GM18519 (cell line): Measurements from ENCODE around the gene TM9SF4.
"Not testable (repeated sequence)": the region's sequence is repeated elsewhere in the genome, so short reads cannot be mapped to it uniquely, and the experiment has no call there.

Source experiments
- ATAC-seq: cut with Tn5 transposase; IDR thresholded peaks from one replicate; pipeline ENCODE4 v1.9.1; 2021; ENCODE audit warnings: mild to moderate bottlenecking, moderate library complexity; ENCODE audit not compliant: unreplicated experiment, low FRiP score

The TM9SF4 gene

DNA sequence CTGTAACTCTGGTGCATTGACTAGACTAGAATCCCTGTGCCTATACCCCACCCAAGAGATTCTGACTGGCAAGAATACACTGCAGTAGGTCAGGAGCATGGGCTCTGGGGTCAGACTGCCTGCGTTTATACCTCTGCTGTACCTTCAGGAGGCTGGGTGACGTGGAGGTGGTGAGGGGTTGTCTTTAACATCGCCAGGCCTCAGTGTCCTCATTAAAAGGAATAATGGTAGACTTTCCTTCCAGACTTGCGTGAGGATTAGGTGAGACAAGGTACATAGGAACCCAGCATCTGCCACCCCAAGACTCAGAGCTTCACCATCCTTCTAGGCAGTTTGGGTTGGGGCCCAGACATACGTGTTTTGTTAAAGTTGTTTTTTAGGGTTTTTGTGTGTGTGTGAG, 44.3 kb downstream of the TM9SF4 start:
- ATAC-seq: no peak

DNA sequence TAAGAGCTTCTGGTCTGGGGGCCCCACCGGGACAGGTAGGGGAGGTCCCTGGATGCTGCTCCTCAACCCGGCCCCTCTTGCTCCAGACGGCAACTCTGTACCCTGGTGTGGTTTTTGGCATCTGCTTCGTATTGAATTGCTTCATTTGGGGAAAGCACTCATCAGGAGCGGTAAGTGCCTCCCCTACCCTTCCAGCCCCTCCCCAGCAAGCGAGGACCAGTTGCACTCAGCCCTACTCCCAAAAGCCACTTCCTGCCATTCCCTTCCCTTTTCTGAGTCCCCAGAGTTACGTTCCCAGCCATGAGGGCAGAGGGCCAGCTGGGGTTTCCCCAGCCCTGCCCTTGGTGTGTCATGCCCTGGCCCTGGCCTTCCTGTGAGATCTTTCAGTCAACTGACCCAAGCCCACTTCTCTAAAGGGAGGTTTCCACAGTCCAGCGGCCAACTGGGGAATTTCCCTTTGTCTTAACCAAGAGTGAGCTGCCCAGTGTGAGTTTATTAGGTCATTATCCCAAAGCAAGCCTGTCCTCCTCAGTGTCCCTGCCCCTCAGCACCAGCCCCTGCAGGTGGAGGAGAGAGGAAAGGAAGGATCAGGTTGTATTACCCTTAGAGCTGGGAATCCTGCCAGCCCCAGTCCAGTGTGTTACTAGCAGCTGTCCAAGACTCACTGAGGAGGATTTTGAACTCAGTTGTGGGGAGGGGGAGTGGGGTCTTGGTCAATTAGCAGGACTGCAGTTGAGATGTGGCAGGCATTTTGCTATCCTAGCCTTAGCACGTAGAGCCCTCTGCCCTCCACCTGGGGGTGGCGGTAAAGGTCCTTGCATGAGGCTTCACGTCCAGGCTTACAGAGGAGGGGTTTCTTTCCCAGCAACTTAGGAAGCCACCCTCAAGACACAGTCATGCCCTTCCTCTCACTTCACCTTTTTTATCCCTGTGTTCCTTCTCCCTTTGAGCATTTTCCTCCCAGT, 45.8 kb downstream of the TM9SF4 start:
- ATAC-seq: no peak

DNA sequence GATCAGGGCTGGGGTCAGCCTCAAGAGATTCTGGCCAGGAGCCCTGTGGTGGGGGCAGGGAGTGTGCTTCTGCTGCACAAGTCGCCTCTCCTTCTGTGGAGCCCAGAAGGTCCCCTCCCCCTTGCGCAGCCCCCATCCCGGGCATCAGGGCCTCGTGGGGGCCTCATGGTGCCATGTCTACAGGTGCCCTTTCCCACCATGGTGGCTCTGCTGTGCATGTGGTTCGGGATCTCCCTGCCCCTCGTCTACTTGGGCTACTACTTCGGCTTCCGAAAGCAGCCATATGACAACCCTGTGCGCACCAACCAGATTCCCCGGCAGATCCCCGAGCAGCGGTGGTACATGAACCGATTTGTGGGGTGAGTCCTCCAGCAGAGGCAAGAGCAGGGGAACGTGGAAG, 48.1 kb downstream of the TM9SF4 start:
- ATAC-seq: no peak

DNA sequence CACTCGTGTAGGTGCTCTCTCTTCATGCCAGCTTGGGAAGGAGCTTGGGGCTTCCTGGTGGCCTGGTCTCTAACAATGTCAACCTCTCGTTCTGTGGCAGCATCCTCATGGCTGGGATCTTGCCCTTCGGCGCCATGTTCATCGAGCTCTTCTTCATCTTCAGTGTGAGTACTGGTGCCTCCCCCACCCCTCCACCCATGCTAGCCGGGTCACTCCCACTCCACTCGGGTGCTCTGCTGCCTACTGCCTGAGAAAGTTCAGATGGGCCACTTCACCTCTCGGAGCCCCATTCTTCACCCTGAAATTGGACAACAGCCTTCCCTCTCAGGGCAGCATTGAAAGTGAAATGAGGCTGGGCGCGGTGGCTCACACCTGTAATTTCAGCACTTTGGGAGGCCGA, 48.8 kb downstream of the TM9SF4 start:
- no peak for ATAC-seq

DNA sequence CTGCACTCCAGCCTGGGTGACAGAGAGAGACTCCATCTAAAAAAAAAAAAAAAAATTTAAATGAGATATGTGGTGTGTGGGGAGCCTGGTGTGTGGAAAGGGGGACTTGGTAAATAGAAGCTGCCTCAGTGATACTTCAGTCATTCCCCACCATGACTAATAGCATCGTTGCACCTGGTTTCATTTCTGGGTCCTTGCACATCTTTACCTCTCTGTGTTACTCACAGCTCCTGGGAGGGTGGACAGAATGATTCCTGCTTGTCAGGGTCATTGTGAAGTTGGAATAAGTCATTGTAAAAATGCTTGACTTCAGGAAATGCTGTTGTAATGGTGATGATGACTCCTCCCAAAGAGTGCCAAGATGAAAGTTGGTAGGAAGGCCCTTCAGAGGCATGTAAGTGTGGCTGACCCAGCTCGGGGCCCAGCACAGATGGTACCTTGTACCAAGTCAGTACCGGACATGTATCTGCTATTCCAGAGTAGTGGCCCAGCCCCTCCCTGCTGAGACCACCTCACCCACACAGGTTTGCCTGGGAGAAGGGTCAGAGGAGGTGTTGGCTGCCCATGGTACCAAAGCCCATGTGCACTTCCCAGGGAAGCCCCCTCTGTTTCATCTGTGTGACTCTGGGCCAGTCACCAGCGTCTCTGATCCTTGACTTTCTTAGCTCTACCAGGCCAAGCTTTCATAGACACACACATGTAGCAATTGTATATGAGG, 49.6 kb downstream of the TM9SF4 start:
- no peak for ATAC-seq

DNA sequence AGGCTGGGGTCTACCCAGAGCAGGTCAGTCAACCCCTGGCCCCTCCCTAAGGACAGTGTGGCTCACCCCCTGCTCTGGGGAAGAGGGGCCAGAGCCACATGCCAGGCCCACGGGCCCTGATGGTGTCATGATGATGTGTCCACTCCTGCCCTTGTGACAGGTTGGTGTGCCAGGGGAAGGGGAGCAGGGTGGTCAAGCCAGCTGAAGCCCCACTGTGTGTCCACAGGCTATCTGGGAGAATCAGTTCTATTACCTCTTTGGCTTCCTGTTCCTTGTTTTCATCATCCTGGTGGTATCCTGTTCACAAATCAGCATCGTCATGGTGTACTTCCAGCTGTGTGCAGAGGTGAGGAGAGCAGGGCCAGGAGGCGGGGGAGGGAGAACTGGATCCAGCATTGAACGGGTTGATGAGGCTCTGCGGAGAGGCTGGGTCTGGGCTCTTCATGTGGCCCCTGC, 50.3 kb downstream of the TM9SF4 start:
- ATAC-seq: no peak

DNA sequence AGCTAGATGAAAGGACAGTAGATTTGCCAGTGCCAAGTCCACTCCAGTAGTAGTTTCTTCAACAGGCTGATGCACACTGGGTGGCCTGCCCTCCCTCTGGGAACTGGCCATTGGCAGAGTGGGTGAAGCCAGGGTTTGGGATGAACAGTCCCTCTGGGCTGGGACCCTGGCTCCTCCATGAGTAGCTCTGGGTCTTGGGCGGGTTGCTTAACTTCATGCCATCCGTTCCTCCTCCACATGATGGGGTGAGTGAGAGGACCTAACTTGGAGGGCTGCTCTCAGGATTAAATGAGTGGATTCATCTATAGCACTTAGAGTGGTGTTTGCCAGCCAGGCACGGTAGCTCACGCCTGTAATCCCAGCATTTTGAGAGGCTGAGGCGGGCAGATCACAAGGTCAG, 50.8 kb downstream of the TM9SF4 start:
- no peak for ATAC-seq

DNA sequence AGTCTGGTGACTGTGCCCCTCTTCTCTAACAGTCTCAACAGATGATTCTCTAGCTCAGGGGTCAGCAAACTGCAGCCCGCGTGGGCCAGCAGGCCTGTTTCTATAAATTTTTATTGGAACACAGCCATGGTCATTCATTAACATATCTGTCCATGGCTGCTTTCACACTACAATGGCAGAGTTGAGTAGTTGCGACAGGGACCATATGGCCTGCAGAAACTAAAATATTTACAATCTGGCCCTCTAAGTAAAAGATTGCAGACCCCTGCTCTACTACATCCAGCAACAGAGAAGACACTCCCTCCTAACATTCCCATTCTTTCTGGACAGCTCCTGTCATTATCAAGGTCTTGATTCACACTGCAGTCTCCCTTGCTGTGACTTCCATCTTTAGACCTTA, 52.8 kb downstream of the TM9SF4 start:
- ATAC-seq: no peak

DNA sequence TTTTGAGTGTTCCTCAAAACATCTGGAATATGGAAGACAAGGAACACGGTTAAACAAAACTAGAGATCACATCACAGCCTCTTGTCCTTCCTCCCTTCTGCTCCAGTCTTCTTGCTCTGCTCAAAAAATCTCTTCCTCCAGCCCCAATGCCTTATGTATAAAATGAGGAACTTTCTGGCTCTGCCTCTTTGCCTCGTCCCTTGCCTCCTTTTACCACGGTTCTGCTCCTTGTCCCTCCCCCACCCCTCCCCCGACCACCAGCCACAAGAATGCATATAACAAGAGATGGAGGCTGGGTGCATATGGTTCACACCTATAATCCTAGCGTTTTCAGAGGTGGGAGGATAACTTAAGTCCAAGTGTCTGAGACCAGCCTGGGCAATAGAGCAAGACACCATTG, 54.4 kb downstream of the TM9SF4 start:
- ATAC-seq: no peak

DNA sequence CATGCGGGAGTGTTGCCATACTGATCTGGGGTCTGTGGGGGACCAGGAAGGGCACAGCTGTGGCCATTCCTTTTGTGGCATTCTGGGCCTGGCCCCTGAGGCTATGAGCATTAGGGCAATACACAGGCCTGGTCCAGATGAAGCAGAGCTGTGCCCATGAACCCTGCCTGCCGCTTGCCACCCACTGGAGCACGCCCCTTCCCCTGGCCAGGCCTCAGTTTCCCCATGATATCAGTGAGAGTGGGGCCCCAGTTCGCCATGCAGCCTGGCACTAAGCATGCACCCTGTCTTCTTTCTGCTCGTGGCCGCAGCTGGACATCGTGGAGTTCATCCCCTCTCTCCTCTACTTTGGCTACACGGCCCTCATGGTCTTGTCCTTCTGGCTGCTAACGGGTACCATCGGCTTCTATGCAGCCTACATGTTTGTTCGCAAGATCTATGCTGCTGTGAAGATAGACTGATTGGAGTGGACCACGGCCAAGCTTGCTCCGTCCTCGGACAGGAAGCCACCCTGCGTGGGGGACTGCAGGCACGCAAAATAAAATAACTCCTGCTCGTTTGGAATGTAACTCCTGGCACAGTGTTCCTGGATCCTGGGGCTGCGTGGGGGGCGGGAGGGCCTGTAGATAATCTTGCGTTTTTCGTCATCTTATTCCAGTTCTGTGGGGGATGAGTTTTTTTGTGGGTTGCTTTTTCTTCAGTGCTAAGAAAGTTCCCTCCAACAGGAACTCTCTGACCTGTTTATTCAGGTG, 55.6 kb downstream of the TM9SF4 start:
- ATAC-seq: no peak

DNA sequence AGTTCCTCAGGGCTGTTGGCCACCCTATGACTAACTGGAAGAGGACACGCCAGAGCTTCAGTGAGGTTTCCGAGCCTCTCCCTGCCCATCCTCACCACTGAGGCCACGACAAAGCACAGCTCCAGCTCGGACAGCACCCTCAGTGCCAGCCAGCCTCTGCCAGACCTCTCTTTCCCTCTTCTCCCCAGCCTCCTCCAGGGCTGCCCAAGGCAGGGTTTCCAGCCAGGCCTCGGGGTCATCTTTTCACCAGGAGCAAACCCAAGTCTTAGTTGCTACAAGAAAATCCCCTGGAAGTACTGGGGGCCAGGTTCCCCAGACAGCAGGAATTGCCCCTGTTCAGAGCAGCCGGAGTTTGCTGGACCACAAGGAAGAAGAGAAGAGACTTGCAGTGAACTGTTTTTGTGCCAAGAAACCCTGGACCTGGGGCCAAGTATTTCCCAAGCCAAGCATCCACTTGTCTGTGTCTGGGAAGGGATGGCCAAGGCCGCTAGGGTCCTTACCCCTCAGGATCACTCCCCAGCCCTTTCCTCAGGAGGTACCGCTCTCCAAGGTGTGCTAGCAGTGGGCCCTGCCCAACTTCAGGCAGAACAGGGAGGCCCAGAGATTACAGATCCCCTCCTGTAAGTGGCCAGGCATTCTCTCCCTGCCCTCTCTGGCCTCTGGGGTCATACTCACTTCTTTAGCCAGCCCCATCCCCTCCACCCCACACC, 56.5 kb downstream of the TM9SF4 start:
- no peak for ATAC-seq

DNA sequence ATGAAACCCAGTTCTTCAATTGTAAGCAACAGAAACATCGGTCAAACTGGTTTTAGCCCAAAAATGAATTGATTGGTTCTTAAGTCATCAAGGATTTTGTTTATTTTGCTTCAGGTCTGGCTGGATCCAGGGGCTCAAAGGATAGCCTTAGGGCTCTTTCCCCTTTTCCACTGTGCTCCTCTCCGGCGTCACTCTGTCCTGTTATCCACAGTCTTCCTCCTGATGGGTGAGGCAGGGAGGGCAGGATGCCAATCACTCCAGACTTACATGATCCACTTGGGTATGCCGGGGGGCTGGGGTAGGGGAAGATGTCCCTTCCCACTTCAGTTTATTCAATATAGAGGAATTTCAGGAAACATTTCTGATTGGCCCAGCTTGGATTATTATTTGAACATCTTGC, 58.0 kb downstream of the TM9SF4 start:
- ATAC-seq: no peak

DNA sequence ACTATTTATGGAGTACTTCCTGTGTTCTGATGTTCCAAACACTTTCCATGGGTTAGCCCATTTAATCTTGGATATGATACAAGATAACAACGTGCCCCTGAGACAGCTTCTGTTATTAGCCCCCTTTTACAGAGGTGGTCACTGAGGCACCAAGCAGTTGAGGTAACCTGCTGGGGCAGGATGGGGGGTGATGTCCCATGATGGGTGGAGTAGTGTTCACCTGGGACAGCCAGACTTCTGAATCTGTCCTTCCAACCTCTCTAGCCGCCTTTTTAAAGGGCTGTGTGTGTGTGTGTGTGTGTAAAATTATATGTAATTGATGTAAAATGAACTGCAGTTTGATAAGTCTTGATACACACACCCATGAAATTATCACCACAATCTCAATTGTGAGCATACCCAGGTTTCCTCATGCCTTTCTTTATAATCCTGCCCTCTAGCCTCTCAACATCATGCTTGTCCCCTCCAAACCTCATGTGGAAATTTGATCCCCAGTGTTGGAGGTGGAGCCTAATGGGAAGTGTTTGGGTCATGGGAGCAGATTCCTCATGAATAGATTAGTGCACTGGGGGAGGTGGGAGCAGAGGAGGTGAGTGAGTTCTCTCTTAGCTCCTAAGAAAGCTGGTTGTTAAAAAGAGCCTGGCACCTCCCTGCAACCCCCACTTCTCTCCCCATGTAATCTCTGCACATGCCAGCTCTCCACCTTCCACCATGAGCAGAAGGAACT, 58.8 kb downstream of the TM9SF4 start:
- no peak for ATAC-seq

DNA sequence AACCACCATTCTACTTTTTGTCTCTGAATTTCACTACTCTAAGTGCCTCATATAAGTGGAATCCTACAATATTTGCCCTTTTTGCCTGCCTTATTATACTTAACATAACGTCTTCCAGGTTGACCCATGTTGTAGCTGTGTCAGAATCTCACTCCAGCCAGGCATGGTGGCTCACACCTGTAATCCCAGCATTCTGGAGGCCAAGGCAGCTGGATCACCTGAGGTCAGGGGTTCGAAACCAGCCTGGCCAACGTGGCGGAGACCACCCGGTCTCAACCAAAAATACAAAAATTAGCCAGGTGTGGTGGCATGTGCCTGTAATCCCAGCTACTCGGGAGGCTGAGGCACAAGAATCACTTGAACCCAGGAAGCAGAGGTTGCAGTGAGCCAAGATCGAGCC, 68.2 kb downstream of the TM9SF4 start:
- not testable (repeated sequence) for ATAC-seq

DNA sequence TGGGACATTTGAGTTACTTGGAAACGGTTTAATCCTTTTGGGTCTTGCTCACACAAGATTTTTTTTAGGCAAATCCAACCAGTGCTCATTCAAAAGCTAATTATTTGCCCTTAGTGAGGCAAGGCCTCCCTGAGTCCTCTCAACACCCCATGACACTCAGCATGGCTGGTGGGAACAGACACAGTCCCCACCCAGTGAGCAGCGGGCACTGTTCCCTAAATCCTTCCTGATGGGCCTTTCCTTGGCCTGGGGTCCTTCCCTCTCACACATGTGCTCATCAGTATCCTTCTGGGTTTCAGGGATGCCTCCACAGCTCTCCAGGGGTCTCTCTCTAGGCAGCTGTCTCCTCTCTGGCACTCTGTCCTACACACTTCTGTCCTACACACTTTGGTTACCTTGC, 70.0 kb downstream of the TM9SF4 start:
- ATAC-seq: no peak

DNA sequence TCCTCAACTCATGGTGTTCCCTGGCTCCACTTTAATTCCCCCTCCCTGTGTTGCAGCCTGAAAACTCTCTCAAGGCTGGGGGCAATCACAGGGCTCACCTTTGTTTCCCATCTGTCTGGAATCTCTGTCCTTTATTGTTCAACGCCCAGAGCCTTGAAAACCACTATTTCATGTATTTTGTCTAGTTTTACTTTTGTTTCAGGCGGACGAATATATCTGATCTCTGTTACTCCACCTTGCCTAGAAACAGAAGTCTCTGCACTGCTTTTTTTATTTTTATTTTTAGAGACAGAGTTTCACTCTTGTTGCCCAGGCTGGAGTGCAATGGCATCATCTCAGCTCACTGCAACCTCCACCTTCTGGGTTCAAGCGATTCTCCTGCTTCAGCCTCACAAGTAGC, 70.4 kb downstream of the TM9SF4 start:
- no peak for ATAC-seq

DNA sequence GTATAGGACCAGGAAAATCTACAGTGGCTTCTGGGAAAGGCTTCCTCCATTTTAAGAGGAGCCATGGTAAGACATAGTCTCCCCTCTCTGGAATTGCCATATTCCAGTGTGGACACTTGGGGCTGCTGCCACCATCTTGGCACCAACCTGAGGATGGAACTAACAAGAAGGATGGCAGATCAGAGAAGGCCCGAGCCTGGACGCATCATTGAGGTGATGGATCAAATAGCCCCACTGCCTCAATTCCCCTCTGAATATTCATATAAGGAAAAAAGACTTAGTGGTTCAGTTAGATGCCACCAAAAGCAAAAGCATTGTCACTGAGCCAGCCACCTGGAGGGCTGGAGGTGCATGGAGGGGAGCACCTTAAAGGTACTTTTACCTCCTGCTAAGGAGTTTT, 72.1 kb downstream of the TM9SF4 start:
- no peak for ATAC-seq

DNA sequence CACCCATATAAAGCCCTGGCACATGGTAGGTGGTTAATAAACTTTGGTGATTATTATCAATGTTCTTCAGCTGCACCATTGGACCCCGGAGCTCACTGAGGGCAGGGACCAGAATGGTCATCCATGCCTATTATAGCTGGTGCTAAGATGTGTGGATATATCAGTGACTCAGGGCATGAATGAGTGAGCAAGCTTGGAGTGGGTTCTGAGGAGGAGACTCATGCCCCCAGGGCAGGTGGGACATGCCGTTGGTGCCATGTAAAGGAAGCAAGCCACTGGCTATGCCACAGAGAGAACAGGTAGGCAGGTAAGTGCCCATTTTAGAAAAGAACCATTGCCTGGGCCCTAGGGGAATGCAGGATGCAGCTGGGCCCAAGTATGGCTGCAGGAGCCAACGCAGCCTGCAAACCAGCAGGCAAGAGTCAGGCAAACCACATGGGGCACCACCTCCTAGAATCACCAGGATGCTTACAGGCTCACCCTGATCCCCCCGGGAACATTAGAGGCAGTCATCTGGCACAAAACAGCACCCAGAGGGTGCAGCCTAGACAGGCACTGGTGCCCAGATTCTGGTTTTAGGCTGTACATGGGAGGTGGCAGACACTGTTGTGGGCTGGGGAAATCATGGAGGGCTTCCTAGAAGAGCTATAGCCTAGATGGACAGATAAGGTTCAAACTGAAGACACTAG, 74.6 kb downstream of the TM9SF4 start:
- ATAC-seq: no peak

DNA sequence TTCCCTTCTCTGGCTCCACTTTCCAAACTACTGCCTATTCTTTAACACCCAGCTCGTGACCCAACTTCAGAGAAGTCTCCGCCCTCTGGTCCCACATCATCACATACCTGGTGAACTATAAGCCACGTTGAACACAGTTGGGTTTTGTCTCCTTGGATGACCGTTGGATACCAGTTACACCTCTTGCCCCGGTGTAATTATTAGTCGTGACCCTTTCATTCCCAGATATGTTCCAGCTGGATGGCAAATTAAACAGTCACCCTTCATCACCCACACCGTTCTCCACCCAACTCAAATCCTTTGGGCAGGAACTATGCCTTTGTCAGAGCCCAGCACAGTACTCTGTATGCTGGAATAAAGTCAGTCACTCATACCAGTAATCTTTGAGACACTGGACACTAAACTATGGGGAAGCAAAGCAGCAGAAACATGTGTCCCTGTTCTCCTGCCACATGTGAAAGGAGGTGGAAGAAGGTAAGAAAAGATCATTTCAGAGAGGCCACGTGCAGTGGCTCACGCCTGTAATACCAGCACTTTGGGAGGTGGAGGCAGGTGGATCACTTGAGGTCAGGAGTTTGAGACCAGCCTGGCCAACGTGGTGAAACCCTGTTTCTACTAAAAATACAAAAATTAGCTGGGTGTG, 75.6 kb downstream of the TM9SF4 start:
- no peak for ATAC-seq
